ENCODE results near the gene STAP2. TPM values are rescaled to one million over a fixed set of nuclear protein-coding genes. Genes with fewer than 3 reads are reported as not detected.

The STAP2 gene
- total RNA-seq, 2 experiments from 2014 or later, result 1.7 to 1.8 TPM

DNA sequence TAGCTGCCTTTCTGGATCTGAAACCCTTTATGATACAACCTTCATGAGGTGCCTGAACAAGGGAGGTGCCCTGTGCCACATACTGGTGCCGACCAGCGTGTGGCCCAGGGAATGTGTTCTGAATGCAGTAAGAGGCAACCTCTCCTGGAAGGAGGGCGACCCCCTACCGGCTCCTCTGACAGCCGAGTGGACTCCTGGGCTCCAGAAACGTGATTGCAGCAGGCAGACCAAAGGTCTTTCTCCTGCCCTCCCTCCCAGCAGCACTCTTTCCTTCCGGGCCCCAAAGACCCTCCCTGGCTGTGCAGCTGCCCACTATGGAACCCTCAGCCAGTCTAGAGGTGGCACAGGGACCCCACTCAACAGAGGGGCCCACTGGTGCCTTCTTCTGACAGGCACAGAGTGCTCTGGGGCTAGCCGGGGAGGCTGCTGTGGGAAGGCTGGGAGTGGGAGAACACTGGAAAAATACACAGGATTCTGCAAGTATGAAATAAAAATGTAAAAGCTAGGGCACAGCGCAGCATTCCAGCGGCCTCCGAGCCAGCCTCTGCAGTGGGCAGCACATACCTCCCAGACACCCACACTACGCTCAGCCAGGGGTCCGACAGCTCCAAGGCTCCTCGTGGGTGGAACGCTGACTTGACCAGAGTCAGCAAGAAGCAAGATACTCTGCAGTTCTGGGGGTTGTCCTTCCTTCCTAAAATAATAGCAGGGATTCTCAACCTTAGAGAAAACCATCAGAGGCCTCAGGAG is 46.8 kb upstream of the STAP2 start:
- no peak for ATAC-seq (ENCODE audit: poor library complexity)
- no peaks in the 10 kb centered on the region for H3K27me3 ChIP-seq (ENCODE audit: control insufficient read depth in 1 of 2, insufficient read depth in 2 of 2, low read length in 2 of 2)
- no peak overlapping the region for H3K27ac ChIP-seq (ENCODE audit: low read depth in 1 of 2, low read length in 2 of 2)
- no peak overlapping the region for H3K27ac Mint-ChIP-seq
- peaks cover 22% of the 10 kb centered on the region for H3K4me1 Mint-ChIP-seq (ENCODE audit: low read depth)
- intact Hi-C loops (cut with DNase I, micrococcal nuclease), result loop anchor here in 1 of 2 experiments (5.0 kb wide), 1 partner anchor 1103 kb away; no protein-coding TSS in a partner anchor
- DNase-seq, result no peak
- no peak overlapping the region for H3K4me3 ChIP-seq (ENCODE audit: low read length)
- TF ChIP-seq, protein P1, sequence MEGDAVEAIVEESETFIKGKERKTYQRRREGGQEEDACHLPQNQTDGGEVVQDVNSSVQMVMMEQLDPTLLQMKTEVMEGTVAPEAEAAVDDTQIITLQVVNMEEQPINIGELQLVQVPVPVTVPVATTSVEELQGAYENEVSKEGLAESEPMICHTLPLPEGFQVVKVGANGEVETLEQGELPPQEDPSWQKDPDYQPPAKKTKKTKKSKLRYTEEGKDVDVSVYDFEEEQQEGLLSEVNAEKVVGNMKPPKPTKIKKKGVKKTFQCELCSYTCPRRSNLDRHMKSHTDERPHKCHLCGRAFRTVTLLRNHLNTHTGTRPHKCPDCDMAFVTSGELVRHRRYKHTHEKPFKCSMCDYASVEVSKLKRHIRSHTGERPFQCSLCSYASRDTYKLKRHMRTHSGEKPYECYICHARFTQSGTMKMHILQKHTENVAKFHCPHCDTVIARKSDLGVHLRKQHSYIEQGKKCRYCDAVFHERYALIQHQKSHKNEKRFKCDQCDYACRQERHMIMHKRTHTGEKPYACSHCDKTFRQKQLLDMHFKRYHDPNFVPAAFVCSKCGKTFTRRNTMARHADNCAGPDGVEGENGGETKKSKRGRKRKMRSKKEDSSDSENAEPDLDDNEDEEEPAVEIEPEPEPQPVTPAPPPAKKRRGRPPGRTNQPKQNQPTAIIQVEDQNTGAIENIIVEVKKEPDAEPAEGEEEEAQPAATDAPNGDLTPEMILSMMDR (IDR thresholded peaks at IDR 0.05), result no peak
- H3K36me3 ChIP-seq (ENCODE audit: insufficient read depth, low read length), result peaks cover 31% of the 10 kb centered on the region
- H3K4me3 Mint-ChIP-seq, result no peak overlapping the region
- peaks cover 26% of the 10 kb centered on the region for H3K36me3 Mint-ChIP-seq (ENCODE audit: low read depth)
- CTCF ChIA-PET, result interaction anchor here (0.5 to 2.3 kb wide), 3 partner anchors 15 to 29 kb away, joined by 3 to 7 read pairs (median 5); partner anchors contain the start of gene SH3GL1
- H3K27me3 Mint-ChIP-seq, result no peaks in the 10 kb centered on the region
- POLR2A ChIA-PET, result no interaction called here
- no peaks in the 10 kb centered on the region for H3K9me3 ChIP-seq (ENCODE audit: control insufficient read depth in 1 of 2, insufficient read depth in 1 of 2, low read length in 2 of 2)
- H3K4me1 ChIP-seq (ENCODE audit: insufficient read depth, low read length), result peaks cover 28% of the 10 kb centered on the region
- H3K9me3 Mint-ChIP-seq, result no peaks in the 10 kb centered on the region

DNA sequence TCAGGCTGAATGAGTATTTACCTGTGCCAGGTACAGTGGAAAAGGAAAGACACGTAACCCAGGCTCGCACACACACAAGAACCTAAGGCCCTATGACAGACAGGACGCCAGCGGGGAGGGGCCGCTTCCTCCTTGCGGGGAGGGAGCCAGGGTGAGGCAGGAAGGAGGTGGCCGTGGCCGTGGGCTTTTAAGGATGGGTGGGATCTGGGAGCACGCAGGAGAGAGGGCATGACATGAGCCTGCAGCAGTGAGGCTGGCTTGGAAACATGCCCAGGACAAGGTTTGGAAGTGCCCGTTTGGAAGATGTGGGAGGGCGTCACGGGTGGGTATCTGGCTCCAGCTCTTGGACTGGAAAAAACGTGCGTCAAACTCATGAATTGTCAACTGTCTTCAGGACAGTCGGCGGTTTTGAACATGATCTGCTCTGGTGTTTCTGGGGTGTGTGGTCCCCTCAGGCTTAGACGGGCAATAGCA is 41.7 kb upstream of the STAP2 start:
- POLR2A ChIA-PET, result interaction anchor here (0.8 to 1.8 kb wide), 7 partner anchors 10 to 133 kb away, joined by 3 to 8 read pairs (median 4); partner anchors contain the start of genes CHAF1A, STAP2 and YJU2
- ATAC-seq (ENCODE audit: poor library complexity) (peak; percentile 88), DNase-seq (peak; percentile 35 to 84 (median 62))
- Mint-ChIP-seq H3K9me3 (no peaks in the 10 kb centered on the region), H3K36me3 (ENCODE audit: low read depth) (peaks cover 19% of the 10 kb centered on the region), H3K27ac (peak overlapping the region; percentile 95), H3K4me3 (peak overlapping the region; percentile 87), H3K4me1 (ENCODE audit: low read depth) (peaks cover 51% of the 10 kb centered on the region), H3K27me3 (no peaks in the 10 kb centered on the region)
- Histone ChIP-seq H3K4me1 (ENCODE audit: insufficient read depth, low read length) (peaks cover 62% of the 10 kb centered on the region), H3K27me3 (ENCODE audit: control insufficient read depth in 1 of 2, insufficient read depth in 2 of 2, low read length in 2 of 2) (no peaks in the 10 kb centered on the region), H3K27ac (ENCODE audit: low read depth in 1 of 2, low read length in 2 of 2) (peak overlapping the region; percentile 71 to 80), H3K4me3 (ENCODE audit: low read length) (peak overlapping the region; percentile 44), H3K36me3 (ENCODE audit: insufficient read depth, low read length) (peaks cover 13% of the 10 kb centered on the region), H3K9me3 (ENCODE audit: control insufficient read depth in 1 of 2, insufficient read depth in 1 of 2, low read length in 2 of 2) (no peaks in the 10 kb centered on the region)
- TF ChIP-seq, protein P1 (IDR thresholded peaks at IDR 0.05), result no peak
- intact Hi-C loops (cut with DNase I, micrococcal nuclease), result loop anchor here in 1 of 2 experiments (1.0 kb wide), 1 partner anchor 10 kb away; no protein-coding TSS in a partner anchor
- CTCF ChIA-PET, result interaction anchor here (1.0 to 4.6 kb wide), 3 partner anchors 10 to 20 kb away, joined by 8 to 31 read pairs (median 20); partner anchors contain the start of gene SH3GL1

DNA sequence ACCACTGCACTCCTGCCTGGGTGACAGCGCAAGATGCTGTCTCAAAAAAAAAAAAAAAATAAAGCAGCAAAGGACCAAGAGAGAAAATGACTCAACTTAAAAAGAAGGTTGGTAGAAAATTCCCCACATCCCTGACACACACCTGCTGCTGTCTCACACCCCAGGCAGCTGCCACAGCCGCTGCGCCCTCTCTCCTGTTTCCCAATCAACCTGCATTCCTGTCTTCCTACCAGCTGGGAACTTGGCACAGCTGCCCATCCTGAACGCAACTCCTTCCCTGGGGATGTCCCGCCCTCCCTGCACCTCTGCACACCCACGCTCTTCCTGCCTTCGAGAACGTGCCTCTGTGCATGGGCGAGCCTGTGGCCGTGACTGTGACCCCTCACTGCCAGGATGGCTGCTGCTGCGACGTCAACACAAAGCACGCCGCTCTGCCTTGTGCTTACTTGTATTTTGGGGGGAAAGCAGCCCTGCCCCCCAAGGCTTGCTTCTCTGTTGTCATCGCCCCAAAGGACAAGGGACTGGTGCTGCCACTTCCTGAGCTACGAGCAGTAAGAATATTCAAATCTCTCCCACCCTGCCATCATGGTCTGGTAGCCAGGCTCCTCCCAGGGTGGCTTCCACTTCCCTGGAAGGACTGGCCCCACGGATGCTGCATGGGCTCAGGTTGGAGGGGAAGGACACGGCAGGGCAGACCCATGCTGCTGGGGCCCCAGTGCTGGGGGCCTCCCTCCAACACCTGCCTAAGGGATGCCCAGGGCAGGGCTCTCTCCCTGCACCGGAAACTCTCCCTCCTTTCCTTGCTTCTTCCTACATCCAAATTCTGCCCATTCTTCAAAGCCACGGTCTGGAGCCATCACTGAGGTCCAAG is 41.0 kb upstream of the STAP2 start:
- peak in 6 of 14 experiments; percentile 16 to 53 (median 42) for DNase-seq
- Histone ChIP-seq H3K4me3 (ENCODE audit: low read length) (peak overlapping the region; percentile 44), H3K36me3 (ENCODE audit: insufficient read depth, low read length) (peaks cover 9% of the 10 kb centered on the region), H3K27me3 (ENCODE audit: control insufficient read depth in 1 of 2, insufficient read depth in 2 of 2, low read length in 2 of 2) (no peaks in the 10 kb centered on the region), H3K27ac (ENCODE audit: low read depth in 1 of 2, low read length in 2 of 2) (peak overlapping the region; percentile 71 to 80), H3K9me3 (ENCODE audit: control insufficient read depth in 1 of 2, insufficient read depth in 1 of 2, low read length in 2 of 2) (no peaks in the 10 kb centered on the region), H3K4me1 (ENCODE audit: insufficient read depth, low read length) (peaks cover 69% of the 10 kb centered on the region)
- H3K27ac Mint-ChIP-seq, result peak overlapping the region; percentile 95
- ChIA-PET POLR2A (interaction anchor here (0.8 to 1.8 kb wide), 9 partner anchors 9 to 133 kb away, joined by 3 to 8 read pairs (median 4); partner anchors contain the start of genes CHAF1A, SH3GL1, STAP2 and YJU2), CTCF (interaction anchor here (1.0 to 4.6 kb wide), 3 partner anchors 9 to 21 kb away, joined by 8 to 31 read pairs (median 20); partner anchors contain the start of gene SH3GL1)
- H3K4me3 Mint-ChIP-seq, result peak overlapping the region; percentile 87
- no peaks in the 10 kb centered on the region for H3K27me3 Mint-ChIP-seq
- peaks cover 51% of the 10 kb centered on the region for H3K4me1 Mint-ChIP-seq (ENCODE audit: low read depth)
- H3K36me3 Mint-ChIP-seq (ENCODE audit: low read depth), result peaks cover 16% of the 10 kb centered on the region
- peak; percentile 33 for ATAC-seq (ENCODE audit: poor library complexity)
- intact Hi-C loops (cut with DNase I, micrococcal nuclease), result loop anchor here in 1 of 2 experiments (1.0 kb wide), 1 partner anchor 9 kb away; no protein-coding TSS in a partner anchor
- no peaks in the 10 kb centered on the region for H3K9me3 Mint-ChIP-seq
- TF ChIP-seq, protein P1 (IDR thresholded peaks at IDR 0.05), result no peak
